Stimulated activated naive CD8-positive, alpha-beta T cell treated with anti-CD3 and anti-CD28 coated beads, Interleukin-15, amount 100 ng/mL, for 72 hours (primary cell): ENCODE results near the gene HOXC5.

Experiments used
- ATAC-seq: fragments of 150-1000 bp; cut with Tn5 transposase; 2 replicates; pipeline ENCODE4 v1.10.0; 2021; ENCODE audit warnings: mild to moderate bottlenecking, moderate library complexity
- DNase-seq, 2 donors: peaks; one replicate each; pipeline ENCODE4 v3.0.0; 2021 to 2022
- H3K27ac Mint-ChIP-seq, 2 donors: one replicate each; pipeline ENCODE4 v1.8.0; 2022; ENCODE audit warnings: mild to moderate bottlenecking in 2 of 2, mixed read lengths in 2 of 2, moderate library complexity in 2 of 2
- H3K27me3 Mint-ChIP-seq: one replicate; pipeline ENCODE4 v1.8.0; 2022; ENCODE audit warnings: mixed read lengths
- H3K4me1 Mint-ChIP-seq: one replicate; pipeline ENCODE4 v1.8.0; 2022; ENCODE audit warnings: mild to moderate bottlenecking, mixed read lengths
- H3K4me3 Mint-ChIP-seq, 2 donors: one replicate each; pipeline ENCODE4 v1.8.0; 2022; ENCODE audit warnings: mild to moderate bottlenecking in 2 of 2, mixed read lengths in 2 of 2, moderate library complexity in 1 of 2
- H3K9me3 Mint-ChIP-seq, 2 donors: one replicate each; pipeline ENCODE4 v1.8.0; 2022; ENCODE audit warnings: mixed read lengths in 2 of 2

The HOXC5 gene

DNA sequence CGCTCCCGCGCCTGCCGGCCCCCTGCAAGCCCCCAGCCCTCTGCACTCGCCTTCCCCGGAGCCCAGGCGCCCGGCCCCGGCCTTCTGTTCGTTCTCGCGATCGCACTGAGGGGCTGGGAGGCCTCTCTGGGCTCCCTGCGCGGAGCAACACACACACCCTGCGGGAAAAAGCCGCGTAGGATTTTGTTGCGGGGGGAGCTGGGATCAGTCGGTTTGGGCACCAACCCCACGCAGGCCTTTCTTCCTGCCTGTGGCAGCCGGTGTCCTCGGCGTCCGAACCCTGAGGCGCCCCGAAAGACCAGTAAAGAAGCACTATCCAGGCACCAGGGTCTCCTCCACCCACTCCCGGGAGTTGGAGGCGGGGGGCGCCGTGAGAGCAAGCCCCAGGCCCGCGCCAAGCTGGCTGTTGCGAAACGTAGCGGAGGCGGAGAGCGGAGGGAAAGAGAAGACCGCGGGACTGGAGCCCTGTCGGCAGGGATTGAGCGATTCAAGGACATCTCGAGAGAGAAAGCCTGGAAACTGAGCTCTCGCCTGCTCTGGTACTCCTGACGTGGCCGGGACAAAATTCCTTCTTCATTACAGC lies 1.9 kb upstream of the HOXC5 start:
- Mint-ChIP-seq H3K9me3 (no peaks in the 10 kb centered on the region), H3K4me3 (peak overlapping the region in 1 of 2 donors; percentile 51), H3K27ac (no peak overlapping the region), H3K4me1 (peaks cover 67% of the 10 kb centered on the region), H3K27me3 (peaks cover 100% of the 10 kb centered on the region)
- DNase-seq: no peak
- no peak for ATAC-seq

DNA sequence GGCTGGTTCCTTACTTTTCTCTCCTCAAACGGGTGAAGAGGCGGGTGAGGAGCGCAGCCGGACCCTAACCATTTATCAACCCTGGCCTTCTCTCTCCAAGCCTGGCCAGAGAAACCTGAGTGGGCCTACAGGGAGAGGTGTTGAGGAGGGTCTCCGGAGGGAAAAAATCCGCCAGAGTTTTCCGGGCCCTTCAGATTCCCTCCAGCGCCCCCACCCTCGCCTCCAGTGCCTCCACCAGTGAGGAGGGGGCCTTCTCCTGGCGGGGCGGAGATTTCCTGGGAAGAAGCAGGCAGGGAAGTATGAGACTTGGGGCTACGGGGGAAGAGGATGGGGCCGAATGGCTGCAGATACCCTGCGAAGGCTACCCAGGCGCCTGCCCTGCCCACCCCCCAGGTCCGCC lies 1.4 kb upstream of the HOXC5 start:
- no peak overlapping the region for H3K4me3 Mint-ChIP-seq
- DNase-seq (no peak), ATAC-seq (no peak)
- no peak overlapping the region for H3K27ac Mint-ChIP-seq
- no peaks in the 10 kb centered on the region for H3K9me3 Mint-ChIP-seq
- peaks cover 64% of the 10 kb centered on the region for H3K4me1 Mint-ChIP-seq
- H3K27me3 Mint-ChIP-seq: peaks cover 100% of the 10 kb centered on the region

DNA sequence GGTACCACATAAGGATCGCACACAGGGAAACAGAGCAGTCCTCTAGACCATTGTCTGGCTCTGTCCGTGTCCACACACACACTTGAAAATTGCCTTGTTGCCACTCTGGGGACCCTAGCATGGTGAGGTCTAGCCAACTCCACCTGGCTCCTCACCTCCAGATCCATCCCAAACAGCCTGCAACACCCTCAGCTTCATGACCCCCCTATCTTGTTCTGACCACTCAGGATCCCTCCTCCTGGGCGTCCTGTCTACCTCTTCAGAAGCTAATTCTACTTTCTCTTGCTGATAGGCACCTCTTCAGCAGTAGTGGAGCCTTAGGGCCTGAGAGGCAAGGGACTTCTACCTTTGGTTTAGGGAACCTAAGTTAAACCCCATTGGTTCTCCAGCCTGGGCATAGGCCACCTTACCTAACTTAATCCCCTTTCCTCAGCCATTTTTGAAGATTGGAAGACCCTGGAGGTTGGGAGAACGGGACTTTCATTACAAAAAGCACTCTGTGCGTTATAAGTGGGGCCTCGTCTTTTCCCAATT lies 697 bp upstream of the HOXC5 start:
- Mint-ChIP-seq H3K27ac (no peak overlapping the region), H3K4me3 (no peak overlapping the region)

DNA sequence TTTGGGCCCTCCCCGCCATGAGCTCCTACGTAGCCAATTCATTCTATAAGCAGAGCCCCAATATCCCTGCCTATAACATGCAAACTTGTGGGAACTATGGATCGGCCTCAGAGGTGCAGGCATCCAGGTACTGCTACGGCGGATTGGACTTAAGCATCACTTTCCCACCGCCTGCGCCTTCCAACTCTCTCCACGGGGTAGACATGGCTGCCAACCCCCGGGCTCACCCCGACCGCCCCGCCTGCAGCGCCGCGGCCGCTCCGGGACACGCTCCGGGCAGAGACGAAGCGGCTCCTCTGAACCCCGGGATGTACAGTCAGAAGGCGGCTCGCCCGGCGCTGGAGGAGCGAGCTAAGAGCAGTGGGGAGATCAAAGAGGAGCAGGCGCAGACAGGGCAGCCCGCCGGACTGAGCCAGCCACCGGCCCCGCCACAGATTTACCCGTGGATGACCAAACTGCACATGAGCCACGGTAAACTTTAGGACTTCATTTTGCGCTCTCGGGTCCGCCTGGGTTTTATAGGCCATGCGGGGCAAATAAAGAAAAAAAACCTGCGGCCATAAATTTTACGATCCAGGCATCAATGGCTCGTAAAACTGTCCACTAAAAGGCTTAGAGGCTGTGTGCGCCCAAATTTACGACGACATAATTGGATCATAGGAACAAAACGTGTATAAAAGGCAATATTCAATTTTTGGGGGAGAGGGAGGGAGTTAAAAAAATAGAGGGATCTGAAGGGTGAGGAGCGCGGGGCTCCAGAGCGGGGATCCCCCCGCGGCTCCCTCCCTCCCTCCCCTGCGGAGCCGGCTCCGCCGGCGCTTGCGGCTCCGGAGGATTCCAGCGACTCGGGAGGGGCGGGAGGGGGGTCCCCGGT lies 493 bp downstream of the HOXC5 start:
- peaks cover 100% of the 10 kb centered on the region for H3K27me3 Mint-ChIP-seq
- H3K27ac Mint-ChIP-seq: peak overlapping the region in 1 of 2 donors; percentile 85
- peak; percentile 38 for ATAC-seq

More for the DNA sequence above, 697 bp upstream of the HOXC5 start:
- peaks cover 100% of the 10 kb centered on the region for H3K27me3 Mint-ChIP-seq
- H3K4me1 Mint-ChIP-seq: peaks cover 58% of the 10 kb centered on the region
- ATAC-seq (peak; percentile 6), DNase-seq (no peak)
- H3K9me3 Mint-ChIP-seq: no peaks in the 10 kb centered on the region

DNA sequence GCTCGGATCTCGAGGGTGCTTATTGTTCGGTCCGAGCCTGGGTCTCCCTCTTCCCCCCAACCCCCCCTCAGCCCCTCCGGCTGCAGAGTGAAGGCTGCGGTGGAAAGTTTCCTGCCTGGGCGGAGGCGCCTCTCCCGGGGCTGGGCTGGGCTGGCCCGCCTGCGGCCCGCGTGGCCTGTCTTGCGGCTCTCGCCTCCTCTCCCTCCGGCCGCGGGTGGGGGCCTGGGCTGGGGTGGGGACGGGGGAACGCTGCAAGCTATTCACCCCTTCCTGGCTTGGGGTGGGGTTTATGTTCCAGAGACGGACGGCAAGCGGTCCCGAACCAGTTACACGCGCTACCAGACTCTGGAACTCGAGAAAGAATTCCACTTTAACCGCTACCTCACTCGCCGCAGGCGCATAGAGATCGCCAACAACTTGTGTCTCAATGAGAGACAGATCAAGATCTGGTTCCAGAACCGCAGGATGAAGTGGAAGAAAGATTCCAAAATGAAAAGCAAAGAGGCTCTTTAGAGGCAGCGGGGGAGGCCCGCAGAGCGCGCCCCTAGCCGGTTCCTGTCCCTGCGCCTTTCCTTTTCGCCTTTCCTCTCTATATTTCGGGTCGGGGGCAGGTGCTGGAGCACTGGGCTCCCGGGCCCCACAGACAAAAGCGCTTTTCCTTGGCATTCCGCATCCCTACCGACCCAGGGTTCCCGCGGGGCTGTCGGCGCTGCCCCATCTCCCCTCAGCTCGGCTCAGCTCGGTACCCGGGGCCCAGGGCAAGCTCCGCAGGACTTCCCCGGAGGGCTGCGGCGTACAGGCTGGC lies 1.3 kb downstream of the HOXC5 start:
- Mint-ChIP-seq H3K9me3 (no peaks in the 10 kb centered on the region), H3K4me3 (peak overlapping the region; percentile 68 to 74), H3K27me3 (peaks cover 100% of the 10 kb centered on the region), H3K27ac (no peak overlapping the region), H3K4me1 (peaks cover 46% of the 10 kb centered on the region)
- DNase-seq (no peak), ATAC-seq (peak; percentile 38)

More for the DNA sequence above, 493 bp downstream of the HOXC5 start:
- Mint-ChIP-seq H3K4me3 (peak overlapping the region; percentile 81 to 83), H3K4me1 (peaks cover 52% of the 10 kb centered on the region), H3K9me3 (no peaks in the 10 kb centered on the region)
- no peak for DNase-seq

DNA sequence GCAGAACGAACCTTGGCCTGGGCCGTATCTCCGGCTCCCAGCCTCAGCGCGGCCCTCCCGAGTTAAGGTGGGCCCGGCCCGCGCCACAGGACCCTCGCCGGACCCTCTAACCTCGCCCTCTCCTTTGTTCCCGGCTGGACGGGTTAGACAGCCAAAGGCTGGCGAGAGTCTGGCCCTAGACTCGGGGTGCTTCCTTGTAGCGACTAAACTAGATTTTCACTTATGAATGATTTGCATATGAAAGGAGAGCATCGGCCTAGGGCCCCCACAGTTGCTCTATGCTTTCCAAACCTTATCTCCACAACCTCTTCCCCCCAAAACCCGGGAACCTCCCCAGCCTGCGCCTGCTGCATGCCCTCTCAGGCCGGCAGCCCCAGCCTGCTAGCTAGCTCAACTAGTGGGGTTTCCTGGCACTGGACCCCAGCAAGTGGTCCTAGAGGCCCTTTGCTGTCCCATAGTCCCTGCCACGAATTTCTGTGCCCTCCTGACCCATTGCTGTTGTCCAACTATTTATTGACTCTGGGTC lies 2.0 kb downstream of the HOXC5 start:
- DNase-seq (no peak), ATAC-seq (no peak)
- Mint-ChIP-seq H3K4me1 (peaks cover 40% of the 10 kb centered on the region), H3K4me3 (peak overlapping the region in 1 of 2 donors; percentile 74), H3K9me3 (no peaks in the 10 kb centered on the region), H3K27ac (no peak overlapping the region), H3K27me3 (peaks cover 100% of the 10 kb centered on the region)

DNA sequence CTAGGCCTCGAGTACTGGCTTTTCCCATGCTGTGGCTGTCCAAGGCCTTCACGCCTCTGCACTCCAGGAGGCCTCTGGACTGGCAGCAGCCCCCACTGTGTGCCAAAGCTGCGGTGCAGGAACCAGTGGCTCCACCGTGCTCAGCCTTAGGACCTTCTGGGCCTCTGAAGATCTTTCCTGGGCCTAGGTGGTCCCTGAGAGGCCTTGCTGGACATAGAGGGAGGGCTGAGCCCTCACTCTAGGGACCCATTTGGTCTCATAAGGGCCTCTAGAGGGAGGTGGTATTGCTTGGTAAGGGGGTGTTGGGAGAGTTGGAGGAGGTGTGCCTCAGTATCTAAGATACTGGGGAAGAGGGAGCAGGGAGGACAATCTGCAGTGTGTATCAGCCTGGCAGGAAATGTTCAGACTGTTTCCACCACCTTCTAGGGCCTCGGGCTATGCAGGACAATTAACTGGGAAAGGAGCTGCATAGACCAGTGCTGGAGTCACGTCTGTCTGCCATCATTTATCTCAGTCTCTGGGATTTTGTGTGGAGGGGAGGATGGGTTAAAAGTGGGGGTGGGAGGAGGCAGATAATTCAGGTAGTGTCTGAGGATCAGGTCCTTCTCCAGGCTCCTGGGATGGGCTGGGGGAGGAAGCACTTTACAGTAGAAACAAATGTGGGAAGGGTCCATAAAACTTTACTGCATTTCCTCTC lies 2.9 kb downstream of the HOXC5 start:
- no peak overlapping the region for H3K27ac Mint-ChIP-seq
- peaks cover 31% of the 10 kb centered on the region for H3K4me1 Mint-ChIP-seq
- H3K9me3 Mint-ChIP-seq: no peaks in the 10 kb centered on the region
- no peak overlapping the region for H3K4me3 Mint-ChIP-seq
- H3K27me3 Mint-ChIP-seq: peaks cover 100% of the 10 kb centered on the region
- ATAC-seq: no peak
- DNase-seq: no peak

DNA sequence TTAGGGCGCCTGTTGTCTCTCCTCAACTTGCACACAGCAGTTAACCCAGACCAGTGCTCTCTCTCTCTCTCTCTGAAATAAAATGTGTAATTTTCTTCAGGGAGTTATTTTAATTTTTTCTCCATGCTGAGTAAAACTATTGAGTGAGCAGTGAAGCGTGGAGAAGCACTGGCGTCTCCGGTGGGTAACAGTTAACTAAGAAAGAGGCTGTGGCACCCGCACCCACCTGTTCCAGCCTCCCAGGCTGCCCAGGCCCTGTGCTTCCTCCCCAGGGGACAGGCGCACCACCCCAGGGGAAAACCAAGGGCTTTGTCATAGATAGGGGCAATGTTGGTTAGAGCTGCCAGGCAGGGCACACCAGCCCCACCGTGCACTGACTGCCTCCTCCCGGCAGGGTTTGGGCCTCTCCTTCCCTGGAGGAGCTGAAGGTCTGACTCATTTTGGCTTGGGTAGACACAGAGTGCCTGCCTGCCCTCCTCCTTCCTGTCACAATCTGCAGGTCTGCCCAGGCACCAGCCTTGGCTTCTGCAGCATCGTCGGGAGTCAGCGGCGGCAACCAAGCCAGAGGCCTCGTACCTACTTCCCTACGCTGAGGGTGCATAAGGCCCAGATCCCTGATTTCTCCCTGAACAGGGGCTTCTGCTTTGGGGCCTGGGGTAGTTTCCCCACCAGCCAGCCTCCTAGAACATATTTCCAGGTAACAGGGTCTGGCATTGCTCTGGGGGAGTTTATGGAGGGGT lies 3.9 kb downstream of the HOXC5 start:
- H3K9me3 Mint-ChIP-seq: no peaks in the 10 kb centered on the region
- H3K27me3 Mint-ChIP-seq: peaks cover 100% of the 10 kb centered on the region
- H3K4me3 Mint-ChIP-seq: no peak overlapping the region
- no peak for DNase-seq
- no peak overlapping the region for H3K27ac Mint-ChIP-seq
- ATAC-seq: peak; percentile 46
- H3K4me1 Mint-ChIP-seq: peaks cover 24% of the 10 kb centered on the region

DNA sequence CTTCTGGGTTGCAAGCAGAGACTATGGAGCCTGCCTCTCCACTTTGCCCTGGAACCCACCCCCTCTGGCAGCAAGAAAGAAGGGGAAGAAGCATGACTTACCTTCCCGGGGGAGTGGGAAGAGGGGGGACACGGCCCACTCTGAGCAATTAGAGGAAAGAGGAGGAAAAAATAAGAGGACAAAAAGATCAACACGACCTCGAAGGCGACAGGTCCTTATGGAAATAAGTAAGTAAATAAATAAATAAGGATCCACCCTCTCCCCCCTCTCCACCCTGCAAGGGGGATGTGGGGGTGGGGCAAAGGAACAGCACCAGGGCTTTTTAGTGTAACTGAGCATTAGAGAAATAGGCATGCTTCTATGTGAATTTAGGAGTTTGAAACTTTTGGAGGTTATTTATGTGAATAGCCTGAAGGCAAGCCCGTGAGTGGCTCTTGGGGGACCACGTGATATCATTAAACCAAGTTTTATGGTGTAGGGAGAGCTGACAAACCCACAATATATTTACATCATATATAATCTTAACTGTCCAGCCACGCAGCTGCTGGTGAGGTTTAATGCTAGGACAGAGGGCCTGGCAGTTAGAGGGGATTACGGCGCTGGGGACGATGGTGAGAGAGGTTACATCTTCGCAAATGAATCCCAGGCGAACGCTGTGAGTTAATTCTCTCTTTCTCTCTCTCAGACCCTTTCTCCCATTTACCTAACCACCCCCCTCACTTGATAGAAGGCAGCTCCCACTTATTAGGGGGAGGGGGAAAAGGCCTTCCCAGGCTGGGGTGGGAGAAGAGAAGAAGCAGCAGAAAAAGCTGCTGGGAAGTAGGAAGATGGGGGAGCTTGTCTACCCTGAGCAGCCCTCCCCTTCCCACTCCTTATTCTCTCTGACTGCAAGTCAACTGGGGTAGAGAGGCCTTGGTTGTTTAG lies 4.8 kb downstream of the HOXC5 start:
- H3K9me3 Mint-ChIP-seq: no peaks in the 10 kb centered on the region
- DNase-seq (no peak), ATAC-seq (no peak)
- H3K27ac Mint-ChIP-seq: no peak overlapping the region
- peaks cover 100% of the 10 kb centered on the region for H3K27me3 Mint-ChIP-seq
- H3K4me1 Mint-ChIP-seq: peaks cover 23% of the 10 kb centered on the region
- no peak overlapping the region for H3K4me3 Mint-ChIP-seq

DNA sequence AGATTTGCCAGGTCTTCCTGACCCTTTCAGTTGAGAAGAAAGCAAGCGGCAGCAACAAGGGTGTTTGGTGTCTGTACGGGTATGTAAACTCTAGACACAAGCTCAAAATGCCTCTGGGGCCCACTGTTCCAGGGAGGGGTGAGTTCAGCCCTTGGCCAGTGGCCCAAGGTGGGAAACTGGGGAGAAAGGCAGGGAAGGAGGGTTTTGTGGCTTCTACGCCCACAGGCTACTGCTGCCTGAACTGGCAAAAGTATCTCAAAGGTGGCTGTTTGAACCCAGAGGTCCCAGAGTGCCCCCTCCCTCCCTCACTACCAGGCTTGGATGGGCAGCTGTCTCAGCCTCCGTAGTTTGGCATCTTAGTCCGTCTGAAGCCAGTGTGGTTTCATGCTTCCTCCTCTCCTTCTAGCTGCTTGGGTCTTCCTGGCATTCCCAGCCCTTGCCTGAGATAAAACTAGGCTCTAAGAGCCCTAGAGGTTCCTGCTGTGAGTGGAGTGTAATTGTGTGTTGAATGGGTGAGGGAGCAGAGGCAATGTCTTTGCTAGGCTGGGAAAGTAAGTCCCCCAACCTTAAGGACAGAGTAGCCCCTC lies 5.5 kb downstream of the HOXC5 start:
- DNase-seq (no peak), ATAC-seq (no peak)
- peaks cover 16% of the 10 kb centered on the region for H3K4me1 Mint-ChIP-seq
- no peaks in the 10 kb centered on the region for H3K9me3 Mint-ChIP-seq
- no peak overlapping the region for H3K27ac Mint-ChIP-seq
- peaks cover 100% of the 10 kb centered on the region for H3K27me3 Mint-ChIP-seq
- no peak overlapping the region for H3K4me3 Mint-ChIP-seq

DNA sequence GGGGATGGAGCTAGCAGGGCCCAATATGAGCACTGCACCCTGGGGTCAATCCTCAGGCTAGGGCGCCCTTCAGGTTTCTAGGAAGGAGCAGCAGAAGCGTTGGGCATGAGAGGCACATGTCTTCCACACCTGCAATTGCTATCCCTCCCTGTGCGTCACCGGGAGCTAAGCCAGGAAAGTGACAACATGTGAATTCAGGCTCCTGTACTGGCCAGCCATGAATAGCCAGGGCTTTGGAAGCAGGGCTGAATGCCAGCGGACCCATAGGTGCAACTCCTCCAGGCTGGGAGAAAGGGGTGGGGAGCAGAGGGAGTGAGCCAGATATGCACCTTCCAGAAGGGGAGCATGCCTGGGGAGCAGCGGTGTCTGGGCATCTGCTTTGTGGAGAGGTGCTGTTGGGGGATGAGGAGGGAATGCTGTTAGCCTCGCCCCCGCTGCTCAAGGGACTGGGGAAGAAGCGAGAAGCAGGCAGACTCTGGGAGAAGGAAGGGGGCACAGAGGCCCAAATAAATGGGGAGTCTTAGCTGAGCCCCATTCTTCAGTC lies 6.1 kb downstream of the HOXC5 start:
- Mint-ChIP-seq H3K4me1 (peaks cover 16% of the 10 kb centered on the region), H3K27ac (no peak overlapping the region), H3K4me3 (no peak overlapping the region), H3K9me3 (no peaks in the 10 kb centered on the region), H3K27me3 (peaks cover 100% of the 10 kb centered on the region)
- no peak for ATAC-seq
- no peak for DNase-seq

DNA sequence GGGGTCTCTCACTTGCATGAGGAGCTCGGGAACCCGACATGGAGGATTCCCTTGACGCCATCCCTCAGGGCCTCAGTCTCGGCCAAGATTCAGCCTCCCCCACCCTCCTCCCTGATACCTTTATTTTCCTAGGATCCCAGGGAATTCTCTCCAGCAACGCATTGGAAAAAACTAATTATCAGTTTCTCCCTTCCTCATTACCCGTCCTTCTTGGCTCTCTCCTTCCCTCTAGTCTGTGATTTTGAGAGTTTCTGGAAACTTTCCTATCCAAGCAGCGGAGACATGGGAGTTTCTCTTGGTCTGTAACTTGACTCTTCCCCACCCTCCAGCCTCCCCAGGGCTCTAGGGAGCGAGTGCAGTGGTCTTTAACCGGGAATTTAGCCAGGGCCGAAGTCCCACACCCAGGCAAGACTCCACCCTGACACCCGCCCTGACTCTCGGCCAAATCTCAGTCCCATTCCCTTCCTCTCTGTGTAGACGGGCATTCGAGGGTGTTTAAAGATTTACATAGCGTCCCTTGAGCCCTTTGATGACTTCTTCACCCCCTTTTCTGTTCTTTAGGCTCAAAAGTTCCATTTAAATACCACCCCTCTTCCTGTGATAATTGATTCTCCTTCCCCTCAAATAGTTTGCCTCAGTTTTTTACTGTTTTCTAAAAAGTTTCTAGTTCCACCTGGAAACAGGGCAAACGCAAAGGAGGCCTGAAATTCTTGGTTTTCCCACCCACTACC lies 6.7 kb downstream of the HOXC5 start:
- no peak for ATAC-seq
- peaks cover 17% of the 10 kb centered on the region for H3K4me1 Mint-ChIP-seq
- peaks cover 100% of the 10 kb centered on the region for H3K27me3 Mint-ChIP-seq
- no peak for DNase-seq
- no peak overlapping the region for H3K4me3 Mint-ChIP-seq
- no peak overlapping the region for H3K27ac Mint-ChIP-seq
- no peaks in the 10 kb centered on the region for H3K9me3 Mint-ChIP-seq

DNA sequence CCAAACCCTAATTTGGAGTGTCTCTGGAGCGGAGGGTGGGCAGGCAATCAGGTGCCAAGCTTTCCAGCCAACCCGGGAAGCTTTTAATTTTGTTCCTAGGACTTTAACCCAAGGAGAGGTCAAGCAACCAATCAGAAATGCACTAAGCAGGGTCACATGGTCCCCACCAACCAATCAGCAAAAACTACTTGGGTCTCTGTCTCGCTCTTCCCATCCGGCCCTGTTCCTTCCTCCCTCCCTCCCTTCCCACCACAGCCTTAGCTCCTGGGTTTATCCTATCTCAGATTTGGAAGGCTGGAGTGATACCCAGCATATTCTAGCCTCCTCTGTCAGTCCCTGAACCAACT lies 7.3 kb downstream of the HOXC5 start:
- Mint-ChIP-seq H3K27me3 (peaks cover 100% of the 10 kb centered on the region), H3K4me3 (no peak overlapping the region), H3K27ac (no peak overlapping the region), H3K4me1 (peaks cover 15% of the 10 kb centered on the region), H3K9me3 (no peaks in the 10 kb centered on the region)
- DNase-seq (no peak), ATAC-seq (no peak)
